Neural progenitor cell (in vitro differentiated cells): ENCODE data around the gene SURF1. TPM values are rescaled to one million over a fixed set of nuclear protein-coding genes. Genes with fewer than 3 reads are reported as not detected.
A peak's percentile ranks its signal among the peaks of the same experiment; 100 is the strongest.

Experiments
- DNase-seq: peaks from one replicate; pipeline ENCODE4 v3.0.0-alpha.2; 2016; ENCODE audit warnings: low spot score
- H2AFZ ChIP-seq: fragments of 200-600 bp; sonication (generic); replicated peaks from 2 replicates; pipeline ENCODE4 v1.6.1; 2016; ENCODE audit warnings: antibody characterized with exemption
- H3F3A ChIP-seq: fragments of 200-600 bp; sonication (generic); 2 replicates; pipeline ENCODE4 v1.6.1; 2016; ENCODE audit warnings: antibody characterized with exemption, low read depth
- H3K27ac ChIP-seq: fragments of 200-600 bp; sonication (generic); 2 replicates; pipeline ENCODE4 v1.5.1; 2016; ENCODE audit warnings: mild to moderate bottlenecking
- H3K27me3 ChIP-seq: fragments of 200-600 bp; sonication (generic); 2 replicates; pipeline ENCODE4 v1.6.1; 2016; ENCODE audit warnings: mild to moderate bottlenecking, moderate library complexity
- H3K36me3 ChIP-seq: fragments of 200-600 bp; sonication (generic); 2 replicates; pipeline ENCODE4 v1.5.1; 2016
- H3K4me1 ChIP-seq: fragments of 200-600 bp; sonication (generic); 2 replicates; pipeline ENCODE4 v1.6.1; 2016; ENCODE audit warnings: mixed run types
- H3K4me2 ChIP-seq: fragments of 200-600 bp; sonication (generic); 2 replicates; pipeline ENCODE4 v1.6.1; 2016
- H3K4me3 ChIP-seq: fragments of 200-600 bp; sonication (generic); 2 replicates; pipeline ENCODE4 v1.5.1; 2016
- H3K79me2 ChIP-seq: fragments of 200-600 bp; sonication (generic); 2 replicates; pipeline ENCODE4 v1.6.1; 2016; ENCODE audit warnings: low read depth
- H3K9ac ChIP-seq: fragments of 200-600 bp; sonication (generic); 2 replicates; pipeline ENCODE4 v1.6.1; 2016
- H3K9me3 ChIP-seq: fragments of 200-600 bp; sonication (generic); 2 replicates; pipeline ENCODE4 v1.5.1; 2016; ENCODE audit warnings: low read depth
- H4K20me1 ChIP-seq: fragments of 200-600 bp; sonication (generic); 2 replicates; pipeline ENCODE4 v1.6.1; 2016; ENCODE audit warnings: low read depth
- H3K27ac Mint-ChIP-seq: 3 replicates; pipeline ENCODE4 v1.8.0; 2021; ENCODE audit warnings: mixed read lengths
- H3K27me3 Mint-ChIP-seq: 2 replicates; pipeline ENCODE4 v1.8.0; 2022; ENCODE audit warnings: low read depth, mild to moderate bottlenecking, inconsistent platforms, moderate library complexity, mixed read lengths; ENCODE audit not compliant: insufficient read depth
- H3K36me3 Mint-ChIP-seq: 3 replicates; pipeline ENCODE4 v1.8.0; 2021; ENCODE audit warnings: mixed read lengths
- H3K4me1 Mint-ChIP-seq: 3 replicates; pipeline ENCODE4 v1.8.0; 2021; ENCODE audit warnings: mixed read lengths
- H3K4me3 Mint-ChIP-seq: 3 replicates; pipeline ENCODE4 v1.8.0; 2021; ENCODE audit warnings: mild to moderate bottlenecking, moderate library complexity, mixed read lengths
- H3K9me3 Mint-ChIP-seq: 3 replicates; pipeline ENCODE4 v1.8.0; 2020; ENCODE audit warnings: mixed read lengths
- CTCF ChIP-seq: fragments of 200-600 bp; sonication (generic); IDR thresholded peaks from 2 replicates; pipeline ENCODE4 v1.5.1; 2017; ENCODE audit warnings: antibody characterized with exemption, mild to moderate bottlenecking
- EZH2 ChIP-seq: fragments of 200-600 bp; sonication (generic); IDR thresholded peaks from 2 replicates; pipeline ENCODE4 v1.6.1; 2017; ENCODE audit warnings: antibody characterized with exemption, mild to moderate bottlenecking, moderate library complexity
- EZH2phosphoT487 ChIP-seq: fragments of 200-600 bp; sonication (generic); IDR thresholded peaks from 2 replicates; pipeline ENCODE4 v1.6.1; 2017; ENCODE audit warnings: antibody characterized with exemption
- total RNA-seq: library from RNA; depleted of rRNA; stranded (reverse); fragments of >200 nt; gene quantifications from 2 replicates; pipeline ENCODE4 v1.2.3, GENCODE V29; 2015; ENCODE audit warnings: low replicate concordance

The SURF1 gene
- total RNA-seq, 1 donor from 2014 or later: 31.0 TPM

- Mint-ChIP-seq H3K36me3 (no peaks in the 10 kb centered on the region), H3K9me3 (no peaks in the 10 kb centered on the region), H3K27ac (no peak overlapping the region), H3K4me1 (peaks cover 8% of the 10 kb centered on the region), H3K4me3 (no peak overlapping the region), H3K27me3 (peaks cover 6% of the 10 kb centered on the region)
- Histone ChIP-seq H3K27me3 (peaks cover 9% of the 10 kb centered on the region), H3F3A (no peaks in the 10 kb centered on the region), H3K9ac (no peak overlapping the region), H4K20me1 (no peaks in the 10 kb centered on the region), H3K4me3 (no peak overlapping the region), H3K27ac (no peak overlapping the region), H2AFZ (no peak overlapping the region), H3K4me2 (no peak overlapping the region), H3K36me3 (no peaks in the 10 kb centered on the region), H3K4me1 (no peaks in the 10 kb centered on the region), H3K79me2 (no peaks in the 10 kb centered on the region), H3K9me3 (no peaks in the 10 kb centered on the region)
- no peak for TF ChIP-seq CTCF
- TF ChIP-seq EZH2phosphoT487: no peak
- TF ChIP-seq EZH2: no peak
- DNase-seq: no peak
These were observed 41.6 kb upstream of the SURF1 start for GRCh38 chr9:133397895-133398294.

GRCh38 chr9:133397370-133397769 is 41.1 kb upstream of the SURF1 start:
- no peak overlapping the region for H3K27ac Mint-ChIP-seq
- no peak for DNase-seq

GRCh38 chr9:133396952-133397351 is 40.7 kb upstream of the SURF1 start:
- no peak overlapping the region for H3K4me3 ChIP-seq
- no peak overlapping the region for H3K9ac ChIP-seq
- no peaks in the 10 kb centered on the region for H3K36me3 ChIP-seq
- H3F3A ChIP-seq: no peaks in the 10 kb centered on the region
- H3K4me2 ChIP-seq: no peak overlapping the region
- H3K9me3 Mint-ChIP-seq: no peaks in the 10 kb centered on the region
- H3K27me3 ChIP-seq: peaks cover 9% of the 10 kb centered on the region
- peaks cover 6% of the 10 kb centered on the region for H3K27me3 Mint-ChIP-seq
- no peak overlapping the region for H3K27ac Mint-ChIP-seq
- H3K79me2 ChIP-seq: no peaks in the 10 kb centered on the region
- H3K4me1 Mint-ChIP-seq: peaks cover 8% of the 10 kb centered on the region
- no peak overlapping the region for H3K27ac ChIP-seq
- H3K4me3 Mint-ChIP-seq: no peak overlapping the region
- no peaks in the 10 kb centered on the region for H3K36me3 Mint-ChIP-seq
- H4K20me1 ChIP-seq: no peaks in the 10 kb centered on the region
- no peaks in the 10 kb centered on the region for H3K9me3 ChIP-seq
- H2AFZ ChIP-seq: no peak overlapping the region
- peak; percentile 72 for DNase-seq
- TF ChIP-seq EZH2: no peak
- peak; percentile 62 for TF ChIP-seq CTCF
- no peaks in the 10 kb centered on the region for H3K4me1 ChIP-seq

More at GRCh38 chr9:133397370-133397769, 41.1 kb upstream of the SURF1 start:
- Mint-ChIP-seq H3K36me3 (no peaks in the 10 kb centered on the region), H3K9me3 (no peaks in the 10 kb centered on the region), H3K27me3 (peaks cover 6% of the 10 kb centered on the region), H3K4me1 (peaks cover 8% of the 10 kb centered on the region), H3K4me3 (no peak overlapping the region)
- H3K27me3 ChIP-seq: peaks cover 9% of the 10 kb centered on the region
- H3K9me3 ChIP-seq: no peaks in the 10 kb centered on the region
- no peaks in the 10 kb centered on the region for H3K79me2 ChIP-seq
- no peaks in the 10 kb centered on the region for H3F3A ChIP-seq
- no peak overlapping the region for H2AFZ ChIP-seq
- H3K4me3 ChIP-seq: no peak overlapping the region
- no peaks in the 10 kb centered on the region for H3K36me3 ChIP-seq
- H3K4me1 ChIP-seq: no peaks in the 10 kb centered on the region
- H3K27ac ChIP-seq: no peak overlapping the region
- H4K20me1 ChIP-seq: no peaks in the 10 kb centered on the region
- TF ChIP-seq EZH2 (no peak), EZH2phosphoT487 (no peak), CTCF (no peak)
- H3K4me2 ChIP-seq: no peak overlapping the region
- H3K9ac ChIP-seq: no peak overlapping the region
